IPS DF 19.7 (cell line): ENCODE results near the gene OR8B8.
A peak's percentile ranks its signal among the peaks of the same experiment; 100 is the strongest.
"Not testable (repeated sequence)": the region's sequence is repeated elsewhere in the genome, so short reads cannot be mapped to it uniquely, and the experiment has no call there.

ENCODE experiments used
- DNase-seq: peaks from one replicate; pipeline ENCODE4 v3.0.0-alpha.2; 2013; ENCODE audit warnings: low read depth, low spot score

Gene OR8B8

GRCh38 chr11:124441519-124441918 lies 4.0 kb downstream of the OR8B8 start:
- no peak for DNase-seq

GRCh38 chr11:124441081-124441480 lies 4.4 kb downstream of the OR8B8 start:
- no peak for DNase-seq

GRCh38 chr11:124440608-124441007 lies 4.9 kb downstream of the OR8B8 start:
- no peak for DNase-seq

GRCh38 chr11:124434699-124435098 lies 10.8 kb downstream of the OR8B8 start:
- DNase-seq: no peak

GRCh38 chr11:124429599-124429998 lies 15.9 kb downstream of the OR8B8 start:
- no peak for DNase-seq

GRCh38 chr11:124424384-124424921 lies 21.0 kb downstream of the OR8B8 start, which contains the start of gene OR8B4:
TSS of gene OR8B4 (minus strand) at chr11:124424871. CDS start at chr11:124424871, 0 bp downstream.
- DNase-seq: no peak

GRCh38 chr11:124421043-124421442 lies 24.5 kb downstream of the OR8B8 start:
- DNase-seq: no peak

GRCh38 chr11:124415356-124415923 lies 30.1 kb downstream of the OR8B8 start:
- no peak for DNase-seq

GRCh38 chr11:124409906-124410305 lies 35.6 kb downstream of the OR8B8 start:
- DNase-seq: no peak

- no peak for DNase-seq
These were observed 39.9 kb downstream of the OR8B8 start for GRCh38 chr11:124405581-124405980.

GRCh38 chr11:124403186-124403585 lies 42.3 kb downstream of the OR8B8 start:
- not testable (repeated sequence) for DNase-seq

- DNase-seq: peak; percentile 5
These were observed 43.1 kb downstream of the OR8B8 start for GRCh38 chr11:124402326-124402922.

- no peak for DNase-seq
These were observed 46.6 kb downstream of the OR8B8 start, which contains the start of gene OR8B3 for GRCh38 chr11:124398924-124399323. TSS of gene OR8B3 (minus strand) at chr11:124399024. CDS start at chr11:124397351, 1,673 bp downstream.

- not testable (repeated sequence) for DNase-seq
These were observed 48.6 kb downstream of the OR8B8 start for GRCh38 chr11:124396847-124397246.

- no peak for DNase-seq
These were observed 51.1 kb downstream of the OR8B8 start for GRCh38 chr11:124394408-124394807.
